Epithelial cell of proximal tubule (primary cell): ENCODE measurements around the gene NAV2. TPM values are rescaled to one million over a fixed set of nuclear protein-coding genes. Genes with fewer than 3 reads are reported as not detected.
A peak's percentile ranks its signal among the peaks of the same experiment; 100 is the strongest.

ENCODE experiments used
- DNase-seq: peaks from one replicate; pipeline ENCODE4 v3.0.0-alpha.2; 2011; ENCODE audit warnings: low read depth
- H3K4me3 ChIP-seq: 2 replicates; pipeline ENCODE4 v1.5.1; 2011; ENCODE audit warnings: low read depth, mild to moderate bottlenecking, low read length
- total RNA-seq: library from RNA; depleted of rRNA; stranded (reverse); fragments of >200 nt; gene quantifications from 2 replicates; pipeline ENCODE4 v1.2.3, GENCODE V29; 2015
- TF ChIP-seq, protein P1 (sequence below): conservative IDR thresholded peaks from 2 replicates; pipeline ENCODE4 v1.5.1; 2012; ENCODE audit warnings: low read depth, mild to moderate bottlenecking, low read length

The NAV2 gene
- total RNA-seq, 1 donor from 2014 or later = 19.0 TPM

DNA sequence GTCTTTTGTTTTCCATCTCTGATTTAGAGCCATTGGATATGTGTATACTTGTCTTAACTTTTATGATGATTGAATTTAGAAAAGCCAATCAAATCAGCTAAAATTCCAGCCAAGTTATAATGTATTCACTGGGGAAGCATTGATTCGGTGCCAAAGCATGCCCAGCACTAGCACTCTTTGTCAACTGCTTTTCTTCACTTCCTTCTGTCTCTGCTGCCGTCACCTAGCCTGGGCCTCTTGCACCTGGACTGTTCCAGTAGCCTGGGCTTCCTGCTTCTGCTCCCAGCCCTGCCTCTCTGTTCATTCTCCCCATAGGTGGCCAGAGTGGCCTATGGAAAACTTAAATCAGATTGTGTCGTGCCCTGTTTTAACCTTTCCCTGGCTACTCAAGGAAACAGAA lies 80.7 kb downstream of the NAV2 start:
- no peak for DNase-seq
- no peak overlapping the region for H3K4me3 ChIP-seq
- TF ChIP-seq, protein P1, sequence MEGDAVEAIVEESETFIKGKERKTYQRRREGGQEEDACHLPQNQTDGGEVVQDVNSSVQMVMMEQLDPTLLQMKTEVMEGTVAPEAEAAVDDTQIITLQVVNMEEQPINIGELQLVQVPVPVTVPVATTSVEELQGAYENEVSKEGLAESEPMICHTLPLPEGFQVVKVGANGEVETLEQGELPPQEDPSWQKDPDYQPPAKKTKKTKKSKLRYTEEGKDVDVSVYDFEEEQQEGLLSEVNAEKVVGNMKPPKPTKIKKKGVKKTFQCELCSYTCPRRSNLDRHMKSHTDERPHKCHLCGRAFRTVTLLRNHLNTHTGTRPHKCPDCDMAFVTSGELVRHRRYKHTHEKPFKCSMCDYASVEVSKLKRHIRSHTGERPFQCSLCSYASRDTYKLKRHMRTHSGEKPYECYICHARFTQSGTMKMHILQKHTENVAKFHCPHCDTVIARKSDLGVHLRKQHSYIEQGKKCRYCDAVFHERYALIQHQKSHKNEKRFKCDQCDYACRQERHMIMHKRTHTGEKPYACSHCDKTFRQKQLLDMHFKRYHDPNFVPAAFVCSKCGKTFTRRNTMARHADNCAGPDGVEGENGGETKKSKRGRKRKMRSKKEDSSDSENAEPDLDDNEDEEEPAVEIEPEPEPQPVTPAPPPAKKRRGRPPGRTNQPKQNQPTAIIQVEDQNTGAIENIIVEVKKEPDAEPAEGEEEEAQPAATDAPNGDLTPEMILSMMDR = no peak

DNA sequence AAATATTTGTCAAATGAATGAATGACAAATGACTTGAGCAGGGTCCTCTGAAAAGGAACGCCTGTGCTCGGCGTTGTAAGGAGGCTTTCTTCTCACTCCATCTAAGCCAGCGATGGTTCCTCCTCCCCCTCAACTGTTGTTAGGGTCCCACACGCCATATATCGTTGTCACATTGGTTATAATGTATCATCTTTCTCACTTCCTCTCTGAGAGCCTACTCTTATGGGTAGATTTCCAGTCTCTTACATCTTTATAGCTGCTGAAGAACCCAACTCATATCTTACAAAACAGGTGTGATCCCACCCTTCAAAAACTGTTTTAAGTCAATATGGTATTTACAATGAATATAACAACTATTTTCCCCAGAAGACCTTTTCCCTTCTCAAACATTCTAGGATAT lies 81.5 kb downstream of the NAV2 start:
- no peak for DNase-seq
- no peak overlapping the region for H3K4me3 ChIP-seq
- TF ChIP-seq, protein P1 = no peak

DNA sequence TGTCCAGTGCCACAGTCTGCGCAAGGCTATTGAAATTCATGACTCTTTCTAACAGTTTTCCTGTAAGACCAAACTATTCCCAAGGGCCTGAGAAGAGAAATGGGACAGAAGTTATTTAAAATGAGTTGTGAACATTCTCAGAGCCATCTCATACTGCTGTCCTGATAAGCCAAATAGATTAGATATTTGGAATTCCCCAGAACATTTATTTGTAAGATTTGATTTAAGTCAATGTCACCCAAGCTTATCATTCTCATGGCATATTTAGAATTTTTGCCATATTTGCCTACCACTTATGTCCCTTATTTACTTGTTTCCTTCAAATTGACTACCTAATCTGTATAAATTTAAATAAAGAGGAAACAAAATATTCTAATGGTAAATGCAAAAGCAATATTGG lies 82.4 kb downstream of the NAV2 start:
- TF ChIP-seq, protein P1 = no peak
- H3K4me3 ChIP-seq = no peak overlapping the region
- DNase-seq = no peak

GRCh38 chr11:19800162-19800561 lies 87.5 kb downstream of the NAV2 start:
- DNase-seq = no peak
- no peak overlapping the region for H3K4me3 ChIP-seq
- TF ChIP-seq, protein P1 = peak; percentile 58

DNA sequence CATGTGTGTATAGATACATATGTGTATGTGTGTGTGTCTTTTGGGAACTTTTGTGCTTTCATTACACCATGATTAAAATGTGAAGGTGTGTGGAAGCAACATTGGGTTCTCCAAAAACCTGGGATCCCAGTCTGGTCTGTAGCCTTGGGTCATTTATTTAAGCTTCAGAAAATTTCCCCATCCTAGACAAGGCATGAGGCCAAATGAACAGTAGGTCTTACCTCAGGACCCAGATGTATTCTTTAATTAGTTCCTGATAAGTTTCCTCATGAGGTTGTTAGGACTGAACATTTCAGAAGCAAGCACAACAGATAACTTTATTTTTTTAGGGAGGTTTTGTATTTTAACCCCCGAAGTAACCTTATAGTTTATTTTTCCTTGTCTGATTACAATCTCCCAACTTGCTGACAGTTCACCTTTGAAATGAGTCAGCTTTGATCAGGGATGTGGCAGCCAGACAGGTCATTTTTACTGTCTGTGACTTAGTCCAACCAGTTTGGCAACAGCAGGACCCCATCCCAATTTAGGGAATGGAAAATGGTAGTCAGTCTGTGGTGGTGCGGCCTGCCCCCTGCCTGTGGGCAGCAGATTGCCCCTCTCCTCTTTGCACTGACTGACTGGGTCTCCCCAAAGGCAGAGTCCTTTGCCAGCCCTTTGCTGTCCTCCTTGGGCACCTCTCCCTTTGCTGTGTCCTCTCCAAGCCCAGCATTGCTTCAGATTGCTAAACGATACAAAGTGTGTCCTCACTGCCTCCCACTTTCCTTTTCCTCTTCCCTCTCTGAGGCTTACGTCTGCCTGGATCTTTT lies 88.3 kb downstream of the NAV2 start:
- TF ChIP-seq, protein P1 = peak; percentile 24
- H3K4me3 ChIP-seq = no peak overlapping the region
- no peak for DNase-seq

DNA sequence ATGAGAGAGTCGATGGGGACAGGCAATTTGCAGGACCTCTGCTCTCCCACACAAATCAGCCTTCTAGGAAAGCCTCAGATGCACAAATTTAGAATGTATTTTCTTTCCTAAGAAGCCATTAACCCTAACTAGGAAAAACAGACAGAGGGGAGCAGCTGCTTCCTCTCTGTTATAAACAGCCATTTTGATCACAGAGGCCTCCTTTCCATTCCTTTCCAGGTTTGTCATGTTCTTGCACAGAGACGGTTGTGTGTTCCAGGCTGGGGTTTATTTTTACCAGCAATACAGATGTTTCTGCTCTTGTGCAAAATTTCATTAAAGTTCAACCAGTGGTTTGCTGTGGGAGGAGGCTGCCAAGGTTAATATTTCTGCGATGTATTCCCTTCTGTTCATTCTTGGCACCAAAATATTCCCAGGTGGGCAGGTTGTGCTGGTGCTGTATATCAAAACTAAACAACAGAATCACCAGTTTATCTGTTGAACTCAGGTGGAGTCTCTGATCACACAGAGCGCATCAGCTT lies 90.2 kb downstream of the NAV2 start:
- no peak overlapping the region for H3K4me3 ChIP-seq
- no peak for DNase-seq
- TF ChIP-seq, protein P1 = no peak
